SKM-1 (cell line): ENCODE results near the gene TOX2.

Source experiments
- DNase-seq: peaks from one replicate; lab custom pipeline; 2025; ENCODE audit not compliant: unreplicated experiment; lab: John Stamatoyannopoulos, UW

Gene TOX2

DNA sequence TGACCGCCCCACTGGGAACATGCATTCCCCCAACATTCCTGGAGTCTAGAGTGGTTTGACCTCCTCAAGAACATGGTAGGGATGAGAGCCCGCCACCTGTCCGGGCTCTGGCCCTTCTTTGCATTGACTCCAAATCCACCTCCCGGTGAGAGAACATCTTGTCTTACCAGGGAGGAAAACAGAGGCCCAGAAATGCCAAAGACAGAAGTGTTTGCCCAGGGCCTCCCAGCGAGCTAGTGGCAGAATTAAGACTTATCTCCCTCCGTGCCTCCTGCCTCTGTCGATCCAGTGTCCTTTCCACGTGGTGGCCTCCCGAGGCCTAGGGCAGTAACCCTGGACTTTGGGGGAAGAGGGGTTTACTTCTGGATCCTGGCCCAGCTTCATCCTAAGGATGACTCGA, 137.5 kb downstream of the TOX2 start:
- no peak for DNase-seq

DNA sequence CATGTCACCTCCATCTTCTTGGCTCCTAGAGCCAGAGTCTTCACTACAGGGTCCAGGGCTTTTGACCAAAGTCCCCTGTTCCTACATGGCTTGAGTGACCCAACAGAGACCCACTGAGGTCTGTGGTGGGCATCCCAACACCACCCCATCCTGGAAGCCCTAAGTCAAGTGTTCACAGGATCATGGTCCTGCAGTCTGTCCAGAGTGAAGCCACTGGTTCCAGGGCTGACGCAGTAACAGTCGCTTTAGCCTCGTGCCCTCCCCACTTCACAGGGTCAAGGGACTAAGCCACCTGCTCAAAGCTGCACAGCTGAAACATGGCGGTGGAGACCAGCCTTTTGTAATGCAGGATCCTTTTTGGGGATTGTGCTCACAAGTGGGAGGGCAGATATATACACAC, 138.4 kb downstream of the TOX2 start:
- DNase-seq = no peak

DNA sequence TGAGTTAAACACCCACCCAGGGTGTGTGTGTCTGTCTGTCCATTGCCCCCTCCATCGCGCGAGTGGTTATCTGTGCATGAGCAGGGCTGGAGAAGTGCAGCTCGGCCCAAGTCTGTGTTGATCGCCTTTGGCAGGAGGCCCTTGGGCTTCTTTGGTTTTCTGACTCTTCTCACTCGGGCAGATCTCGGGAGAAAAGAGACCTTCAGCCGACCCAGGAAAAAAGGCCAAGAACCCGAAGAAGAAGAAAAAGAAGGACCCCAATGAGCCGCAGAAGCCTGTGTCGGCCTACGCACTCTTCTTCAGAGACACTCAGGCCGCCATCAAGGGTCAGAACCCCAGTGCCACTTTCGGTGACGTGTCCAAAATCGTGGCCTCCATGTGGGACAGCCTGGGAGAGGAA, 139.5 kb downstream of the TOX2 start:
- no peak for DNase-seq

DNA sequence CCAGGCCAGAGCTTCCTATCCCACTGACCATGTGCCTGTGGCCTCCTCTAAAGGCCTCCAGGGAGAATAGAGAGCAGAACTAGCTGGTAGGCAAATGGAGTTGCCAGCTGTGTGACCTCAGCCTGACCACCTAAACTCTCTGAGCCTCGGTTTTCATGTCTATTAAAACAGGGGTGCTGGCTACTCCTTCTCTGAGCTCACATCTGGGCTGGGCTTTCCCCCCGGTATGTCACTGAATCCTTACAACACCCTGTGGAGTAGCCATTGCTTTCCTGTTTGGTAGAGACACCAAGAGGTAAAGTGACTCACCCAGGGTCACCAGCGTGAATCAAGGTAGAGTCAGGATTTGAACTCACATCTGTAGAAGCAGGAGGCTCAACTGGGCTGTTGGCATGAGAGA, 140.2 kb downstream of the TOX2 start:
- no peak for DNase-seq

DNA sequence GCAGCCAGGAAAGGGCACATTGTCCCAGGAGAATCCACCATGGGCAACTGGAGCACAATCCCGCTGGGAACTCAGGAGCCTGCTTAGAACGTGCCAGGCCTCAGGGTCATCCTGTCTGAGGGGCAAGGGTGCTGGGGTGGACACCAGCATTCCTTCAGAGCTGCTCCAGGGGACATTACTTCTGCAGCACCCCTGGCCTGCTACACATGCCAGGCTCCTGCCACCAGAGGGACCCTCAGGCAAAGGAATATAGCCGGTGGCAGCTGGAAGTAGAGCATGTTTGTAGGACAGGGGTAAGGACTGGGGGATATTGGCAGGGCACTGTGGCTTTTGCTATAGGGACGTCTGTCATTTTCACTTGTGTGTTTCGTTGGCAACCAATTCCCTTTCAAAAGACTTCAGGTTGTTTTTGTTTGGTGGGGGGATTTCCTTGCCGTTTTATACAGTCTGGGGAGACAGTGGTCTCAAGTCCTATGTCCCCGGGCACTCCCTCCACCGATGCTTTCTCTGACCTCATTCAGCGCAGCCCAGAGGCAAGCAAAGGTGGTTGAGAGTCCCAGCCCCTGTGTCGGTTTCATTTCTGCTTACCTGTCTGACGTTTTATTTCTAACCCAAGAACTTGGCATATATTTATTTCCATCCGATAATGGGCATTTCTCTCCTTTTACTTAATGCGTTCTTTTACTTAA, 141.5 kb downstream of the TOX2 start:
- DNase-seq = peak; percentile 57

DNA sequence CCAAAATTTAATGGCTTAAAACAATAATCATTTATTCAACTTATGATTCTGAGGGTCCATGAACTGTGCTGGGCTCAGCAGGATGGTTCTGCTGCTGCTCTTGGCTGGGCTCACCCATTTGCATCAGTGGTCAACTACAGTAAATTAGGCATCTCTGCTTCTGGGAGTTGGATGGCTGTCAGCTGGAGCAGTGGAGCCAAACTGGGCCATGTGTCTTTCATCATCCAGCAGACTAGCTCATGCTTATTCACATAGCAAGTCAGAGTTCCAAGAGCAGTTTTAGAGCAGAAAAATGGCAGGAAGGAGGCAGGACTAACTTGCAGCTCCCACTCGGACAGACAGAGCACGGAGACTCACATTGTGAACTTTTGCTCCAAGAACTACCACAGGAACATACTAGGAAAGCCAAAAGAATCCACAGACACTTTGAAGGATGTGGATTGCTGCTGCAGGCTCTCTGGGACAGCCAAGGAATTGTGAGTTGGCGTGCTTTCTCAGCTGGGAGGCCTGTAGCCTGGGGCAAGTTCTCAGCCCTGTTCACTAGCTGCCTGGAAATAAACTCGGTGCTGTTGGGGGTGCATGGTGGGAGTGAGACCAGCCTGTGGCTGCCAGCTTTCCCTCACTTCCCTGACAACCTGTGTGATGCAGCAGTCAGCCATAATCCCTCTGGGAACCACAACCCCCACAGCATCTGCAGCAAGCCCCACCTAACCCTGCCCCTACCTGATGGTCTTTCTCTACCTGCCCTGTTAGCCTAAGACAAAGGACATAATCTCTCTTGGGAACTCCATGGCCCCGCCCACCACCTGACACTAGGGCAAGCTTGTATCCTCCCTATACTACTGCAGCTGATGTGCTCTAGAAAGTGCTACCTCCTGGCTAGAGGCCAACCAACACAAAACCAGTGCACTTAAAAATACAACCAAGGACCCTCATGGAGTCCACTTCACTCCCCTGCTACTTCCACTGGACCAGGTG, 143.3 kb downstream of the TOX2 start:
- DNase-seq = no peak

DNA sequence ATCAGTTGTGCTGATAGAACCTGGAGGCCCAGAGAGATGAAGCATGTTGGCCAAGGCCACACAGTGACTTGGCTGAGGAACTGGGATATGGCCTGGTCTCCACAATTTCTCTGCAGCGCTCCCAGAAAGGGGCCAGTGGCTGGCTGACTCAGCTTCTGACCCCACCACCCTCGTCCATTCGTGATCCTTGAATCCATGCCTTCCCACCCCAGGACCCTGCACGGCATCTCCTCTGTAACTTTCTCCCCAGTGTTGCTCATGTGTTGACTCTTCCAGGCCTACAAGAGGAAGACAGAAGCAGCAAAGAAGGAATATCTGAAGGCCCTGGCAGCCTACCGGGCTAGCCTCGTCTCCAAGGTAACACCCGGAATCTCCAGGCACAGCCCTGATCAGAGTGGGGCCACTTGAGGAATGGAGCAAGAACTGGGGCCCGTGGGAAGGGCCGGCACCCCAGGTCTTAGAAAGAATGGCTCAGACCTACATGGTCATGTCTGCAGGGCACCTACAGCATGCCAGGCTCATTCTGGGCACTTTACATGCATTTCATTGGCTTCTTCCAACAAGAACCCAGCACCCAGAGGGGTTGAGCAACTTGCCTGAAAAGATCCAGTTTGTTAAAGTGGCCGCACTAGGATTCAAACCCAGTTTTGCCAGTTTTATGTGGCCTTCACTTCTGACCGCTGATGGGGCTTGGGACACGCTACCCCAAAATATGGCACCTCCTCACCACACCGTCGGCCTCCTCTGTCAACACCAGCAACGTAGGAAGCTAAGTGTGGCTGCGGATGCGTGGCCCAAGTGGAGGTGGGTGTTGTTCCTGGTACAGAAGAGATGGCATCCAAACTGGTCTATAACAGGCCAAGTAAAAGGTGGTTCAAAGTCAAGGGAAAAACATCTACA, 150.1 kb downstream of the TOX2 start:
- DNase-seq = no peak

DNA sequence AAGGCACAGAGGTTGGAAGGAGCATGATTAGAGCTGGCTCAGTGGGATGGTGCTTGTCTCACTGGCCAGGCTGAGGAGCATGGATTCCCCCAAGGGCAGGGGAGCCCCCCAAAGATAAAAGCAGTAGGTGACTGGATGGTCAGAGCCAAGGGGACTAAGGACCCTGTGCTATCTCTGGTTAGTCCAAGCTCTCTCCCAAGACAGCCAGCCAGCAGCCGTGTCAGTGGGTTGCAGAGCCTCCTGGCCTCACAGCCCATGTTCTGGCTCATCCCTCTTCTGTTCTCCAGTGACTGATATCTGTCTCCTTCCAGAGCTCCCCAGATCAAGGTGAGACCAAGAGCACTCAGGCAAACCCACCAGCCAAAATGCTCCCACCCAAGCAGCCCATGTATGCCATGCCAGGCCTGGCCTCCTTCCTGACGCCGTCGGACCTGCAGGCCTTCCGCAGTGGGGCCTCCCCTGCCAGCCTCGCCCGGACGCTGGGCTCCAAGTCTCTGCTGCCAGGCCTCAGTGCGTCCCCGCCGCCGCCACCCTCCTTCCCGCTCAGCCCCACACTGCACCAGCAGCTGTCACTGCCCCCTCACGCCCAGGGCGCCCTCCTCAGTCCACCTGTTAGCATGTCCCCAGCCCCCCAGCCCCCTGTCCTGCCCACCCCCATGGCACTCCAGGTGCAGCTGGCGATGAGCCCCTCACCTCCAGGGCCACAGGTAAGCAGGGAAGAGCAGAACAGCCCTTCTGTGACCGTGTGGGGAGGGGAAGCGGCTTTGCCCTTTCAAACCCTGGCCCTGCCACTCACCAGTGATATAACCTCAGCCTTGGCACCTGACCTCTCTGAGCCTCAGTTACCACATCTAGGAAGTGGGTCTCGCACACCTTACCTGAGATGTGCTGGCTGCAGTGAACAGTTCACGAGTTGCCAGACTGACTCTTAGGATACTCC, 151.0 kb downstream of the TOX2 start:
- DNase-seq = no peak

DNA sequence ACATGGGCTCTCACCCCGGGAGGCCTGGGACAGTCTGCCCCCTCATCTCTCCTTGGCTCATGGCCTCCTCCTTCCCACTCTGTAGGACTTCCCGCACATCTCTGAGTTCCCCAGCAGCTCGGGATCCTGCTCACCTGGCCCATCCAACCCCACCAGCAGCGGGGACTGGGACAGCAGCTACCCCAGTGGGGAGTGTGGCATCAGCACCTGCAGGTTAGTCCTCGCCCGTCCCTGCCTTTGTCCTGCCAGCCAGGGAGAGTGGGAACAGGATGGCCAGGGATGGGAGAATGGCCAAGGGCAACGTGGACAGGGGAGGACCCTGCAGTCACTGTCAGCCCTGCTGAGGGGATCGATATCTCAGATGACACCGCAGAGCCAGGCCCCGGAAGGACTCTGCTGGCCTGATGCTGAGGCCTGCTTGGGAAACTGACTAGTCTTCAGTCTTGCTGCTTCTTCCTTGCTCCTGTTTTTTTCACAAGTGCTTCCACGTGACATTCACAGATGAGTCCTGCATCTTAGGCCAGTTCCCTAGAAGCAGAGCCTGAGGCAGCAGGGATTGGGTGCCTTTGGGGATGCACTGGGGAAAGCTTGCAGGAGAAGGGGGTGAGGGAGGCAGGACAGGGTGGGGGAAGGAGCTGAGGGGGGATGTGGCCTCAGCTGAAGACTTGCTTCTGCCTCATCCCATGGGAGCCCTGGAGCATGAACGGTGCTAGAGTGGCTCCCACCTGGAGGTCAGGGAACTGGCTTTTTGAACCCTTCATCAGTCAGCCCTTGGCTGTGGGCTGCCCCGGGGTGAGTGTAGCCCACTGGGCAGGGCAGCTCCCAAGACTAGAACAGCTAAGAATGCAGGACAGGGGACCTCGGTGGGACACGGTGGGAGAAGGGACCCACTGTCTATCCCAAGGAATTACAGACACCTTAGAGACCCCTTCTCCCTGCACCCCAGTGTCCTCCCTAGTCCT, 152.3 kb downstream of the TOX2 start:
- DNase-seq = no peak

DNA sequence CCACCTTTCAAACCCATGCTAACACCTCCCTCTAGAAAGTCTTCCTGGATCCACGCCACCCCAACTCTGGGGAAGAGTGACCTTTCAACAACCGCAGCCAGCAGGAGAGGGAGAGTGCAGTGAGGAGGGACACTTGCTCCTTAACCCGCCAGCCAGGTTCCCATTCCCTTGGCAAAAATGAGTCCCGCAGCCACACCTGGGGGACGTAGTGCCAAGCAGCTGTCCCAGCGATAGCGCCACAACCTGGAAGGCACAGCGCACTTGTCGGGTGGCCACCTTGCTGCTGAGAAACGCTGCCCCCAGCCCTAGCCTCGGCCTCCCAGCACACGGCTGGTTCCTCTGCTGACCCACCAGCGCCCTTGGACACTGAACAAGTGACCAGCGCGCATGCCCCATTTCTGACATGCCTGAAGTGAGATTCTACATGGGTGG, 153.0 kb downstream of the TOX2 start:
- no peak for DNase-seq

DNA sequence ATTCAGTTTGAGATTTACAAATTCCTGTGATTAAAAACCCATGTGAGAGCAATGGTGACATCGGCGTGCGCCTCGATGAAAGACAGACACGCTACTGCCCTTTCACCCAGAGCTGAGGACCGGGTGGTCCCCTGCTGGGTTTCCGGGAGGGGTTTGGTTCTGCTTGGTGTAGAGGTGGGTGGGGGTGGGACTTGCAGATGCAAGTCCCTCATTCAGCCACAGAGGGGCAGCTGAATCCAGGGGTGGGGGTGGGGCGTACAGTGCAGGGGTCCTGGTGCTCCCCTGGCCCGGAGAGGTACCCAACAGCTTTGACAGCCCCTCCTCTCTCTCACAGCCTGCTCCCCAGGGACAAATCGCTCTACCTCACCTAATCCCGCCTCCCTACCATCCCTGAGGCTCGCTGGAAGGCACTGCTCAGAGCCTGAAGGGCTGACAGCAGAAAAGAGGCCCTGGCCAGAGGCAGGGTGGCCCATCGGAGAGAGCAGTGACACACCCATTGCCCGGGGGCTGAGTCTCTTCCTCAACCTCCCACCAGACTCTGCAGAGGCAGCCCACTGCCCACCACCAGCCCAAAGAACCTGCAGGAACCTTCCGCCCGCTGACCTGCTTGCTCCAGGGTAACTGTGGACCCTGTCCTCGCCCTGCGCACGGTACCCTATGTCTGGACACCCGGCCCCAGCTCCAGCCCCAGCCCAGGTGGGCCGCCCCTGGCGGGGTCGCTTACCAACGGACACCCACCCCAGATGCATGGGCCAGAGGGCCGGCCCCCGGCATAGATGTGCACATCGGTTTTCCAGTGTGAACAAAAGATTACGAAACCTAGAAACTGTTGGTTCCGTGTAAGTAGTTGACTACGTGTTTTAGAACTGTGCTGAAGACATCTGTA, 153.9 kb downstream of the TOX2 start:
- peak; percentile 42 for DNase-seq

DNA sequence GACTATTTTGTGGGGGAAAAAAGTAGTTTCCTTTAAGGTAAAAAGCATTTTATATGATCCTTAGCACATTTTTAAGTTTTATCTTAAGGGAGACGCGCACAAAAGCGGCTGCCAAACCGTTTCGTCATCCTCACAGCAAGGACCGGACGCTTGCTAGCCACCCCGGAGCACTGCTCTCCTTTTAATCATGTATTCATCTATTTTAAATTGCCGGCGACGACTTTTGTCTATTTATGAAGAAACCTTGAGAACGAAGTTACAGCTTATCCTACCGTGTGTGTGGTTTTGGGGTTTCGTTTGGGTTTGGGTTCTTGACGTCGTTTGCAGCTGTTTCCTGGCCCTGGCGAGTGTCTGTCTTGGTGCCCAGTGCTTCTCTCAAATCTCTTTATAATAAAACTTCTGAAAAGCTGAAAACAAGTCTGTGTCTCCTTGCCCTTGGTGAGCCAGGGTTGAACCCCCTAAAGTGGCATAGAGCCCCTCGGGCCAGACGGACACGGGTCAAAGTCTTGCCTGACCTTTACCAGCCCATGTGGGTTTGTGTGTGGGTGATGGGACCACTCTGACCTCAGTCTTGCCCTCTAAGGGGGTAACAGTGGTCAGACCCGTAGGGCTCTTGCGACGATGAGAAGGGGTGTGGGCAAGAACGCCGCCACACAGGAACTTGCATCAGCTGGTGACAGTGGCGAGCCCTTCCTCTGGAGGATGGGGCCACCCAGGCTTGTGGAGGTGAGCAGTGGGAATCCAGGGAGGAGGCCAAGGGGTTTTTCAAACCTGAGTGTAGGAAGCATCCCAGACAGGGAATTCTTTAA, 154.8 kb downstream of the TOX2 start:
- peak; percentile 12 for DNase-seq

DNA sequence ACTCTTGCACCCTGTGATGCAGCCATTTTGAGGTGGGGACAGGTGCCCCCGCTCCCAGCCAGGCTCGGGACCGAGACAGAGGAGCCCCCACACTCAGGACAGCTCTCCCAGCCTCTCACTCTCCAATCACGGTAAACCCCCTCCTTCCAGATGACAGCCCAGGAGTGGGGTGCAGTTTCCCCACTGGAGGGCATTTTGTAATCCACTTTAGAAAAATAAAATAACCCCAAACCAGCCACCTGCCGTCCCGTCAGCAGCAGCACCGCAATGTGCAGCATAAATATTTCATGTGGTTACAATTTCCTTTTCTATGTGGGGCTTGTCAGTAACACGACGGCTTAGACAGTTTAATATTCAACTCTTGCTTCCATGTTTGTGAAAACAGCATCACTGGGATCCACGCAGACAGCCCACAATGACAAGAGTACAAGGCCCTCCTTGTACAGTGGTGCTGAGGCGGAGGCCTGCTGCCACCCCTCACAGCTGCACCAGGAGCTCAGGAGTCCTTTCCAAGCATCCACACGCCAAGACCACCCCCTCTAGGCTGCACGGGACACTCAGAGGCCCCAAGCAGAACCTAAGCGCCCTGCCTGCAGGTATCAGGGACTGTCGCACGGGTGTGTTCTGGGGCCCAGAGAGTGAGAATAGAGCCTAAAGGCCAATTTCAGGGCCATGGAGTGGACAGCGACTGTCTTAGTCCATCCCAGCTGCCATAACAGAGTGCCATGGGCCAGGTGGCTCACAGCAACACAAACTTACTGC, 155.7 kb downstream of the TOX2 start:
- no peak for DNase-seq

DNA sequence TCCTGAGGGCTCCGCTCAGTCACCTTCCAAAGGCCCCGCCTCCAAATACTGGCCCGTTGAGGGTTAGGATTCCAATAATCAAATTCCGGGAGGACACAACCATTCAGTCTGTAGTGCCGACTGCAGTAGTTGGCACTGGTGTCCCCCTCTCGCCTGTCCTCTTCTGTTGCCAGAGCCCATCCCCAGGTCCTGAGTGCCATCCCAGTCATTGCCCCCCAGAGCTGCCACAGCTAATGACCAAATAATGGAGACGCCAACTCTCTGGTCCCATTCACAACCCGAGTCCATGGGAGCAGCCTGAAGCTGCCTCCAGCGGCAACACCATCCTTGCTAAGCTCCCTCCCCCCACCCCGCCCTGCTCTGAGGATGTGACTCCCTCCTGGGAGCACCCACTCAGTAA, 156.4 kb downstream of the TOX2 start:
- DNase-seq = no peak

DNA sequence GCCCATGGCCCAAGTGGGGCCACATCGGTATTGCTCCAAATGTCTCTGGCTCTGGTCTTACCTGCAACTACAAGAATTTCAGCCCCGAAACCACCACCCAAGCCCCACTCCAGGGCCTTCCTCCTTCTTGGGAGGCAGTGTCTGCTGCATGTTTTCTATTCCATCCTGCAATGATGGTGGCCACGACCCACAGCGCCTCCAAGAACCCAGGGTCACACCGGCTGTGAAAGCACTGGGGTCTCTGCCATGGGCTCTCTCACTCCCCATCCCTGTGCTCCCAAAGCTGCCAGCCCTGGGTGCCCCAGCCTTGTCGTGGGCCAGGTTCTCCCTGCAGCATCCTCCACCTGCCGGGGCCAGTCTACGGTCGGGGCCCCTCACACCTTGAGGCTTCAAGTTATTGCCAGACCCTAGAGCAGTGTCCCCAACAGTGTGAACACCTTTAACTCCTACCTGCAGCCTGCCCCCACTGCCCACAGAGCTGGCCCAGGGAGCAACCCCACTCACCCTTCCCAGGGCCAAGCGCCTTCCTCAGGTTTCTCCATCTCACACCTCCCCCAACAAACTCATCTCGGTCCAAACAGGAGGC, 157.0 kb downstream of the TOX2 start:
- no peak for DNase-seq

DNA sequence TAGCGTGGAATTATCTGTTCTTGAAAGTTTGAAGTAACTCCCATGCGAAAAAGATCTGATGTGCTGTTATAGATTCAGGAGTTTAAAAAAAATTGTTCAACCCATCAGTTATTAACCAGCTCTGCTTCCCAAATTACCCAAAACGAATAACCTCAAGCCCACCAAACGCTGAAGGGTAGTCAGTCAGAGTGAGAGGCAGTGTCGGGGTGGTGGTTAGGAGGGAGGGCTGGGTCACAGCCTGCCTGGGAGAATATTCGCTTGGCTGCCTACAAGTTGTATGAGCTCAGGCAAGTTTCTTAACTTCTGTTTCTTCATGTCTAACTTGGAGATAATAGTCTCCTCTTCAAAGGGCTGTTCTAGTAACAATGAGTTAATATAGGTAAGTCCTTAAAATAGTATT, 157.7 kb downstream of the TOX2 start:
- no peak for DNase-seq
